ENCODE results near the gene ECM2. TPM values are rescaled to one million over a fixed set of nuclear protein-coding genes. Genes with fewer than 3 reads are reported as not detected.

Gene ECM2
- total and polyA plus RNA-seq, 2 of the 13 experiments (the other 11 are each of a cell fraction or from before 2014, with no cell fraction given) = 0.37 TPM; not detected in 1

DNA sequence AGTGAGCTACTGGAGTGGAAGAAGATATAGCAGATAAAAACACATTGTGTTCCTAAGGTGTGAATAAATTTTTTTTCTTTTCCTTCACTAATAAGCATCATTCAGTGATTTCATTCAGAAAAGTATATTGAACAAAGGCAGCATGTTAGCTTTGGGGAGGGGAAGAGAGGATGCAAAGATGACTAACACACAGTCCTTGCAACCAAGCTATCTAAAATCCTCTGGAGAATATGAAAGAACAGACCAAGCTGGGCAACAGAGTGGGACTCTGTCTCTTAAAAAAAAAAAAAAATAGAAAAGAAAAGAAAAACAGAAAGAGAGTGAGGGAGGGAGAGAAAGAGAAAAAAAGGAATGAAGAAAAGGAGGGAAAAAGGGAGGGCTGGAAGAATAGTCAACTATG, 89.3 kb downstream of the ECM2 start (continued):
- TF ChIP-seq, protein P1, sequence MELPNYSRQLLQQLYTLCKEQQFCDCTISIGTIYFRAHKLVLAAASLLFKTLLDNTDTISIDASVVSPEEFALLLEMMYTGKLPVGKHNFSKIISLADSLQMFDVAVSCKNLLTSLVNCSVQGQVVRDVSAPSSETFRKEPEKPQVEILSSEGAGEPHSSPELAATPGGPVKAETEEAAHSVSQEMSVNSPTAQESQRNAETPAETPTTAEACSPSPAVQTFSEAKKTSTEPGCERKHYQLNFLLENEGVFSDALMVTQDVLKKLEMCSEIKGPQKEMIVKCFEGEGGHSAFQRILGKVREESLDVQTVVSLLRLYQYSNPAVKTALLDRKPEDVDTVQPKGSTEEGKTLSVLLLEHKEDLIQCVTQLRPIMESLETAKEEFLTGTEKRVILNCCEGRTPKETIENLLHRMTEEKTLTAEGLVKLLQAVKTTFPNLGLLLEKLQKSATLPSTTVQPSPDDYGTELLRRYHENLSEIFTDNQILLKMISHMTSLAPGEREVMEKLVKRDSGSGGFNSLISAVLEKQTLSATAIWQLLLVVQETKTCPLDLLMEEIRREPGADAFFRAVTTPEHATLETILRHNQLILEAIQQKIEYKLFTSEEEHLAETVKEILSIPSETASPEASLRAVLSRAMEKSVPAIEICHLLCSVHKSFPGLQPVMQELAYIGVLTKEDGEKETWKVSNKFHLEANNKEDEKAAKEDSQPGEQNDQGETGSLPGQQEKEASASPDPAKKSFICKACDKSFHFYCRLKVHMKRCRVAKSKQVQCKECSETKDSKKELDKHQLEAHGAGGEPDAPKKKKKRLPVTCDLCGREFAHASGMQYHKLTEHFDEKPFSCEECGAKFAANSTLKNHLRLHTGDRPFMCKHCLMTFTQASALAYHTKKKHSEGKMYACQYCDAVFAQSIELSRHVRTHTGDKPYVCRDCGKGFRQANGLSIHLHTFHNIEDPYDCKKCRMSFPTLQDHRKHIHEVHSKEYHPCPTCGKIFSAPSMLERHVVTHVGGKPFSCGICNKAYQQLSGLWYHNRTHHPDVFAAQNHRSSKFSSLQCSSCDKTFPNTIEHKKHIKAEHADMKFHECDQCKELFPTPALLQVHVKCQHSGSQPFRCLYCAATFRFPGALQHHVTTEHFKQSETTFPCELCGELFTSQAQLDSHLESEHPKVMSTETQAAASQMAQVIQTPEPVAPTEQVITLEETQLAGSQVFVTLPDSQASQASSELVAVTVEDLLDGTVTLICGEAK (IDR thresholded peaks at IDR 0.05) = no peak
- TF ChIP-seq, protein P1 (CRISPR knock-in tag; IDR thresholded peaks at IDR 0.05) = no peak
- TF ChIP-seq GFI1 (CRISPR knock-in tag; IDR thresholded peaks at IDR 0.05; ENCODE audit: borderline replicate concordance) = no peak
- TF ChIP-seq, protein P2, sequence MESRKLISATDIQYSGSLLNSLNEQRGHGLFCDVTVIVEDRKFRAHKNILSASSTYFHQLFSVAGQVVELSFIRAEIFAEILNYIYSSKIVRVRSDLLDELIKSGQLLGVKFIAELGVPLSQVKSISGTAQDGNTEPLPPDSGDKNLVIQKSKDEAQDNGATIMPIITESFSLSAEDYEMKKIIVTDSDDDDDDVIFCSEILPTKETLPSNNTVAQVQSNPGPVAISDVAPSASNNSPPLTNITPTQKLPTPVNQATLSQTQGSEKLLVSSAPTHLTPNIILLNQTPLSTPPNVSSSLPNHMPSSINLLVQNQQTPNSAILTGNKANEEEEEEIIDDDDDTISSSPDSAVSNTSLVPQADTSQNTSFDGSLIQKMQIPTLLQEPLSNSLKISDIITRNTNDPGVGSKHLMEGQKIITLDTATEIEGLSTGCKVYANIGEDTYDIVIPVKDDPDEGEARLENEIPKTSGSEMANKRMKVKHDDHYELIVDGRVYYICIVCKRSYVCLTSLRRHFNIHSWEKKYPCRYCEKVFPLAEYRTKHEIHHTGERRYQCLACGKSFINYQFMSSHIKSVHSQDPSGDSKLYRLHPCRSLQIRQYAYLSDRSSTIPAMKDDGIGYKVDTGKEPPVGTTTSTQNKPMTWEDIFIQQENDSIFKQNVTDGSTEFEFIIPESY (CRISPR knock-in tag; IDR thresholded peaks at IDR 0.05) = no peak
- no peak for TF ChIP-seq FOXJ3 (CRISPR knock-in tag; IDR thresholded peaks at IDR 0.05; ENCODE audit: borderline replicate concordance)
- no peak for TF ChIP-seq ADNP (CRISPR knock-in tag; IDR thresholded peaks at IDR 0.05)
- TF ChIP-seq, protein P3, sequence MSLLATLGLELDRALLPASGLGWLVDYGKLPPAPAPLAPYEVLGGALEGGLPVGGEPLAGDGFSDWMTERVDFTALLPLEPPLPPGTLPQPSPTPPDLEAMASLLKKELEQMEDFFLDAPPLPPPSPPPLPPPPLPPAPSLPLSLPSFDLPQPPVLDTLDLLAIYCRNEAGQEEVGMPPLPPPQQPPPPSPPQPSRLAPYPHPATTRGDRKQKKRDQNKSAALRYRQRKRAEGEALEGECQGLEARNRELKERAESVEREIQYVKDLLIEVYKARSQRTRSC (CRISPR knock-in tag; IDR thresholded peaks at IDR 0.05; ENCODE audit: low read depth) = no peak
- no peak for TF ChIP-seq ZNF235 (CRISPR knock-in tag; IDR thresholded peaks at IDR 0.05; ENCODE audit: borderline replicate concordance)
- TF ChIP-seq ZNF329 (CRISPR knock-in tag; IDR thresholded peaks at IDR 0.05; ENCODE audit: low read depth) = no peak
- no peak for TF ChIP-seq ISX (CRISPR knock-in tag; conservative IDR thresholded peaks at IDR 0.05)
- no peak for TF ChIP-seq DPF2 (CRISPR knock-in tag; IDR thresholded peaks at IDR 0.05; ENCODE audit: borderline replicate concordance, low read depth)

Measured in HepG2 (cell line).